ENCODE data around the gene IGF1R. TPM values are rescaled to one million over a fixed set of nuclear protein-coding genes. Genes with fewer than 3 reads are reported as not detected.

The IGF1R gene
- total RNA-seq, 1 donor from 2014 or later, result 53.7 TPM

DNA sequence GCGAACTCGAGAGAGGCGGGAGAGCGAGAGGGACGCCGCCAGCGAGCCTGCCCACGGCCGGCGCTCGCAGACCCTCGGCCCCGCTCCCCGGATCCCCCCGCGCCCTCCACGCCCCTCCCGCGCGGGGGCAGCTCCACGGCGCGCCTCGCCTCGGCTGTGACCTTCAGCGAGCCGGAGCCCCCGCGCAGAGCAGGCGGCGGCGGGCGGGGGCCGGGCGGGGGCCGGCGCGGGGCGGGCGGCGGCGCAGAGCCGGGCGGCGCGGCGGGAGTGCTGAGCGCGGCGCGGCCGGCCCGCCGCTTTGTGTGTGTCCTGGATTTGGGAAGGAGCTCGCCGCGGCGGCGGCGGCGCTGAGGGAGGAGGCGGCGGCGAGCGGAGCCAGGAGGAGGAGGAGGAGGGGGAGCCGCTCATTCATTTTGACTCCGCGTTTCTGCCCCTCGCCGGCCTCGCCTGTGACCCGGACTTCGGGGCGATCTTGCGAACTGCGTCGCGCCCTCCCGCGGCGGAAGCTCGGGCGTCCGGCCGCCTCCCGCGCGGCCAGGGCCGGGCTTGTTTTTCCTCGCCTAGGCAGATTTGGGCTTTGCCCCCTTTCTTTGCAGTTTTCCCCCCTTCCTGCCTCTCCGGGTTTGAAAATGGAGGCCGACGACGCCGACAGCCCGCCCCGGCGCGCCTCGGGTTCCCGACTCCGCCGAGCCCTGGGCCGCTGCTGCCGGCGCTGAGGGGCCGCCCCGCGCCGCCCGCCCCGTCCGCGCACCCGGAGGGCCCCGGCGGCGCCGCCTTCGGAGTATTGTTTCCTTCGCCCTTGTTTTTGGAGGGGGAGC, 524 bp downstream of the IGF1R start:
- peak; percentile 67 for DNase-seq (ENCODE audit: low spot score)

DNA sequence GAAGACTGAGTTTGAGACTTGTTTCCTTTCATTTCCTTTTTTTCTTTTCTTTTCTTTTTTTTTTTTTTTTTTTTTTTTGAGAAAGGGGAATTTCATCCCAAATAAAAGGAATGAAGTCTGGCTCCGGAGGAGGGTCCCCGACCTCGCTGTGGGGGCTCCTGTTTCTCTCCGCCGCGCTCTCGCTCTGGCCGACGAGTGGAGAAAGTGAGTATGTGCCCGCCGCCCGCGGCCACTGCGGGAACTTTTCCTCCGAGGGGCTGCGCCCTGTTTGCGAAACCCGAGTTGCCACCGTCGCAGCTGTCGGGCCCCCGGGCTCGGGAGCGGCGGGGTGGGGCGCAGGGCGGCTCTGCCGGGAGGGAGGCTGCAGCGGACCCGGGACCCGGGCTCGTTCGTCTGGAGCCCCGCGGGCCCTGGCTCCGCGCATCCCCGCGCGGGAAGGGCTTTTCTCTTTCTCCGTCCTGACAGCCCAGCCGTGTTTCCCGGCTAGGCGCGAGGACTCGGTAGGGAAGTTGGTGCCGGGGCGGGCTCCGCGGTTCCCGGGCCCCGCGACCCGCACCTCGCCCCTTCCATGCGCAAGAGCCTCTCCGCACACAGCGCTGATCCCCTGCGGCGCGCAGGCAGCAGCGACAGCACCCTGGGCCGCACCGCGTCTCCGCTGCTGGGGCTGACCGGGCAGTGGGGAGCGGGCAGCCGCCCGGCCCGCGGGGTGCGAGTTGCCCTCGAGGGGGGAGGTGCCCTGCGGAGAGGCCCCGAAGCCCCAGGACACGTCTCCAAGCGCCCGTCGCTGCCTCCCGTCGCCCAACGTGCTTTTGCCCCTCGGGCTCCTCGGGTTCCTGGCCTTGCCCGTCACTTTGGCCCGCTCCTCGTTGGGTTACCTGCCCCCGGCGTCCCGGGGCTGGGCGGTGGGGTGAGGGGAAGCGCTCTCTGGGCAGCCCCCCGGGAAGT, 1.4 kb downstream of the IGF1R start:
- DNase-seq (ENCODE audit: low spot score), result peak; percentile 28

DNA sequence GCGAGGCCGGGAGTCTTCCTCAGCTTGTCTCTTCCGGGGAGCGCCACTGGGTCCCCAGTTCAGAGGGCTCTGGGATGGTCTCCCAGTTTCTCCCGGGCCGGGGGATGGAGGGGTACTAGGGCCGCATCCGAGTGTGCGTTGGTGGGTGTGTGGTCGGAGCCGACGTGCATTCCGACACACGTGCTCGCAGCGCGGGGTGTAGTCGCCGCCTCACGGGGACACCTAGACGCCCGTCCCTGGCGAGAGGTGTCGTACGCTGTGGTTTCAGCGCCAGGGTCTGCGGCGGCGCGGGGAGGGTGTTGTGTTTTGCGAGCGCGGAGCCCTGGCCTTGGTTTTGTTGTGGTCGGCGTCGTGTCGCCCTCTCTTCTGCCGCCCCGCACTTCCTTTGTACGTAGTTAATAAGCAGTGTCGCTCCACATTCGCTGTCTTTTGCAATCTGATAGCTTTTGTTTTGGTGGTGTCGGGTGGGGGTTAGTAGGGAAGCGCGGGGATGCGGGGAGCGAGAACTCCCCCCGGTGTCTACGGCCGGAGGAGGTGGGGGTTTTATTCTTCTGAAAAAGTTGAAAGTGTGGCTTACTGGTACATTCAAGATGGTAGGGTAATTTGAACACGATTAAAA, 2.2 kb downstream of the IGF1R start:
- peak; percentile 20 for DNase-seq (ENCODE audit: low spot score)

DNA sequence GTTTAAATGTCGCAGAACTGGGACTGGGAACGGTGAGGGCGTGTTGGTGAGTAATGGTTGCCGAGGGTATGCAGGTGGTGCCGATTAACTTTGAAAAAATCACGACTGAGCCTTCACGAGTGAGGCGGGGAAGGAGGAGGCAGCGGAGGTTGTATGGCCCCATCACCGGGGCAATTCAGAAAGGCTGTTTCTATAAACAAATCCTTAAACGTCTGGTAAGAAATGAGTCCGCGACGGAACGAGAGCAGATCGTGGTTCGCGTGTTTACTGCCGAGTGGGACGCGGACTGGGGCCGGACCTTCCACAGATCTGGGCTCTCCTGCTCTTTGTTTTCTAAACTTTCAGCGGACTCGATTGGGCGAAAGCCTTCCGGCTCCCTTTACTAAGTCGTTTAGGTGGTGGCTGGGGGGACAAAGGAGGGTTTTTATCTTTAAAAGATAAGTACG, 2.7 kb downstream of the IGF1R start:
- peak; percentile 44 for DNase-seq (ENCODE audit: low spot score)

DNA sequence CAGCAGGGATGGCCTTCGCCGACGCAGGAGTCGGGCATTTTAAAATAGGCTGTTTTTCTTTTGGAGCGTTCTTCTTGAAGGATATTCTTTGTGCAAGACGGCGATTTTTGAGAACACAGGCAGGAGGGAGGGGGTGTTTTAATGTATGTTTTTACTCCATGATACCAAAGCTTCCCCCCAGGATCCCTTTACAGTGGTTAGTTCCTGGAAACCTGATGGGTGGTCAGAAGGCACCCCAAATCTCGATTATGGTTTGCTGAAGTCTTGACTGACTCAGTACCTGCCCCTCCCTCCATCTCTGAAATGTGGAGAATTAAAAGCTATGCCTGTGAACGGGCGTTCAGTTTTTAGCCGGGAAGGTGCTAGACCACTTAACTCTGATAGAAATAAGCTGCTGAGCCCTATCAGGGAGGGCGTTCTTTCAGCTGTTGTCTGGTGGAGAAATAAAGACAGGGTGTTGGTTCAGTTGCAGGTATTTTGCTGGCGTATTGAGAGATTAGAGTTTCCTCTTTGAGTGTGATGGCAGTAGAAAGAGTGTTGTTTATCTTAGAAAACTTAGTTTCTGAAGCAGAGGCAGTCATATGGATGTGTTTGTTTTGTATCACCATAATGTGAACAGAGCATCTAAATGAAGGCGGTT, 3.4 kb downstream of the IGF1R start:
- peak; percentile 46 for DNase-seq (ENCODE audit: low spot score)

DNA sequence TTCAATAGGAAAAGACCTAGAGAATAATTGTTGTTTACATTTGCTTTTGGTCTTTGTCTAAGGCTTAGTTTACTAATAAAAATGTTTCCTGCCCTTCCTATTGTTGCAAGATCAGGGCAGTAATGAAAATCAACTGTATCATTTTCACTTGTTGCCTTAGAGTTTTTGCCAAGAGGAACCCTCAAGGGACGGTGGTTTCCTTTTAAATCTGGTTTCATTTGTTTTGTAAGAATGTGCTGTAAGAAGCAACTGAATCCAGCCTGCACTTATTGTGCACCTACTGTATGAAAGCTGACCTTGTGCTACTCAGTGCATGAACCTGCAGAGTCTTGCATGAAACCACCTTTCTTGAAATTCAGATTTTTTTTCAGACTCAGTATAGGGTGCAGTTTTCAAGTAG, 5.3 kb downstream of the IGF1R start:
- no peak for DNase-seq (ENCODE audit: low spot score)

DNA sequence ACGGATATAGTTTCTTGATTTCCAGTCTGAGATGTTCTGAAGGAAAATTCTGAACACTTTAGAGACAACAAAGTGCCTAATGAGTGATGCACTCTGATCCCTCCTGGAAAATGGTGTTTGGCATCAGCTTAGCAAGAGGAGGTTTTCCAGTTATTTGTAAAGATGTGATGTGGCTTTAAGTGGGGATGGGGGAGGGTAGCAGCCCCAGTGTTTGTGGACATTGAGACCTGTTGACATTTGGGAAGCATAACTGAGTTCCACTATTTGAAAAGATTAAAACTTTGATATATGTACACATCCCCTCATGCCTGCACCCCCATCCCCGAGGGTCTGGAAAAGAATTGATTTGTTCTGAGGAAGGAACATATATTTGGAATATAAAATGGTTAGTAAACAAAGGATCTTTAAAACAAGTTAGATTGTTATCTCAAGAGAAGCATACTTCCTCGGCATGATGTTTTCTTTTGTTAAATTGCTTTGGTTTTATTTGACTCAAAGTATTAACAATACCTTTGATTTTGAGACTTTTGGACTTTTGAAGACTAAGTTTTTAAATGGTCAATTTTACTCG, 6.5 kb downstream of the IGF1R start:
- DNase-seq (ENCODE audit: low spot score), result no peak

DNA sequence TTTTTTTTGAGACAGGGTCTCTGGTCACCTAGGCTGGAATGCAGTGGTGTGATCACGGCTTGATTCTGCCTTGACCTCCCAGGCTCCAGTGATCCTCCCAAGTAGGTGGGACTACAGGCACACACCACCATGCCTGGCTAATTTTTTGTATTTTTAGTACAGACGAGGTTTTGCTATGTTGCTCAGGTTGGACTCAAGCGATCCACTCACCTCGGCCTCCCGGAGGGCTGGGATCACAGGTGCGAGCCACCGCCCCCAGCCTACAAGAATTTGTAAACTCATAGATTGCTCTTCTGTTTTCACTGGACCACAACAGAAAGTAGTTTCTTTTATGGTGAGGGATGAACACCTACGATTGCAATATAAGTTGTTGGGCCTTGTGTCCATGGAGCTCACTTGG, 7.4 kb downstream of the IGF1R start:
- no peak for DNase-seq (ENCODE audit: low spot score)

DNA sequence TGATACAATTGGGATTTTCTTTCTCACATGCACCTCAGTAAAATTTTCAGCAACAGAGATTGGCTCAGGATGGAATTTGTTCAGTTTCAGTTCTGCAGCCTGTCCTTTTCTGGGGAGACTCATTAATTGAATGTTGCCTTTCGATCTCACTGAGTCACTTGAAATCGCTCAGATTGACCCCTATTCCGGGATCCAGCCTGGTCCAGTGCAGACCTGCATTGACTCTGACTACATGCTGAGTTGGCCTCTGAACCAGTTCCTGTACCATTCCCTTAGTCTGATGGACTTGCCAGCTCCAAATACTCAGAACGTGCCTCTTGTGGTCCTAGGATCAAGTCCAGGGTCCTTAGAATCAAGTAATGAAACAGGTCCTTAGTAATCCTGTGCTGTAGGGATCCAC, 9.4 kb downstream of the IGF1R start:
- DNase-seq (ENCODE audit: low spot score), result no peak

DNA sequence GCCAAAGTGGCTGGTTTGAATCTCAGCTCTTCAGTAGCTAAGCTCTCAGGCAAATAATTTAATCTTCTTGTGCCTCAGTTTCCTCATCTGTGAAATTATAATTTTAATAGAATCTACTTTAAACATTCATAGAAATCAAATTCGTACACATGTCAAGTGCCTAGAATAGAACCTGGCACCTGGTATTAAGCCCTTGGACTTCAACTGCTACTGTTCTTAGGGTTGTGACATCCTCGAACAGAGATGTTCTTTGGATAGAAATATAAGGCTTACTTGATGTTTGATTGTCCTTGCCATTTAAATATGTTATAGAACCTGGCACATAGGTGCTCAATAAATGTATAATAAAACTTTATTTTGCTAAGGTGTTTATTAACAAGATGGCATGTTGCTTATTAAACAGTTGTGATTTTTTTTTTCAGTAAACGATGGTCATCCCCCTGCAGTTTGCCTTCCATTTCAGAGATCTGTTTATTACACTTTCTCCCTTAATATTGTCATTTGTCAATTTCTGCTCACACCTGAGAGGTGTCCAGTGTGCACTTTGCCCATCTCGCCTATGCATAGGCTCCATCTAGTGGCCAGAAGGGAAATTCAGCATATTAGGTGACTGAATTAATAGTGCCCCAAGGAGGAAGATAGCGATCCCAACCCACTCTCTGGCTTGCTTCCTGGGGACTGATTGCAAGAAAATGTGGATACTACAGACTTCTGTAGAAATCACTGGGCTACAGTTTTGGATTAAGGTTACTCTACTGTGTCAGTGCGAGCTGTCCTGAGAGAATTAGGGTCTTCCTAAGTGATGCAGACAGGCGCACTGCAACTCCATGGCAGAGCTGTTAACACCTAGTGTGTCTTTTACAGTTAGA, 10.7 kb downstream of the IGF1R start:
- peak; percentile 63 for DNase-seq (ENCODE audit: low spot score)

DNA sequence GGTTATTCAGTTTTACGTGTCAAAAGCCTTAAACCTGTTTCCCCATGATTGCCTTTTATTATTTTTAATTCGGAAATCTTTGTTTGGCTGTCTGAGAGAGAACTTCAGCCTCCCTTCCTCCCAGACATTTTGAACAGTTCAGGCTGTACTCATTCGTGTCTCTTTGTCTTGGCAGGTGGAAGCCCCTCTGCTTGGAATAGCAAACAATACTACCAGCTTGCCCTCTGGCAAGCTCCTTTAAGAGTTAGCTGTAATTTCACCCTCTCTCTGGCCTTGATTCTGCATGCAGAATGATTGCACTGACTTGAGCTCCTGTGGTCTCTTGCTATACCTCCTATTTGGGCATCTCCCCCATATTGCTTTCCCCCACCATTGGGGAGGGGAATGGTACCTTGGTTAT, 11.7 kb downstream of the IGF1R start:
- no peak for DNase-seq (ENCODE audit: low spot score)

DNA sequence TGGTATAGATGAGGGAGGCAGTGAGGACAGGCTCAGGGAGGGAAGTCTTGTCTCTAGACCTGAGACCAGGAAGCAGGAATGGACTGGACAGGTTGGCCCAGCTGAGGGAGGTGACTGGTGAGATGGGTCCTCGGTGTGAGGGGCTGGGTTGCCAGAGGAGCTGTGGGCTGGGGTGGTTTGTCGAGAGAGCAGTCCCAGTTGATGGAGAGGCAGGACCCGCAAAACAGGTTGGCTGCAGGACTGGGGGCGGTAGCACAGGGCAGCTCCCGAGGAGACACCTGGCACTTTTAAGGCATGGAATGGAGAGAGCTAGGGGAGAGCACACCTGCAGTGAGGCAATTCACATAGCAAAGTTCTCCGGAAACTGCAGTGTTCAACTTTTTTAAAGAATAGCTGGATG, 14.7 kb downstream of the IGF1R start:
- no peak for DNase-seq (ENCODE audit: low spot score)

DNA sequence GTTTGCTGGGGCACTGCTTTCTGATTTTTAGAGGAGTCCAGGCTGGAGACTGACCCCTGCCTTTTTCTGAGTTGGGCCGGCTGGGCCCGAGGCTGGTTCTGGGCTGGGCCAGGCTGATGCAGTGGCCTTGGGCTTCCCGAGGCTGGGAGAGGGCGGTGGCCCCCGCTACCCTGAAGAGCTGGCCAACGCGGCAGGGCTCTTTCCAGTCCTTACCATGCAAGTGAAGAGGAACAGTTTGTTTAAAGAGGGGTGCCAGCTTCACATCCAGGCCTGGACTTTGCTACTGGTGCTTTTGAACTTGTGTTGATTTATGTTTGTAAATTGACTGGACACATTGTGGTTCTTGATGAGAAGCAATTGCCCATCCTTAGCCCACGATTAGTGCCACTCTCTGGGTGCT, 15.3 kb downstream of the IGF1R start:
- no peak for DNase-seq (ENCODE audit: low spot score)

DNA sequence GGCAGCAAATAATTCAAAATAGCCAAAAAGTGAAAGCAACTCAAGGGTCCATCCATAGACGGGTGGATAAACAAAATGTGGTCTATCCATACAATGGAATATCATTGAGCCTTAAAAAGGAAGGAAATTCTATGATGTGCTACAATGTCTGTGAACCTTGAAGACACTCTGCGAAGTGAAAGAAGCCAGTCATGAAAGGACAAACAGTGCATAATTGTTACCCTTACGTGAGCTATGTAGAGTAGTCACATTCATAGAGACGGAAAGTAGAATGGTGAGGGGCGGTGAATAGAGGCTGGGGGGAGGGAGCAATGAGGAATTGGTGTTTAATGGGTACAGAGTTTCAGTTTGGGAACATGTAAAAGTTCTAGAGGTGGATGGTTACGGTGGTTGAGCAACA, 18.1 kb downstream of the IGF1R start:
- DNase-seq (ENCODE audit: low spot score), result no peak

DNA sequence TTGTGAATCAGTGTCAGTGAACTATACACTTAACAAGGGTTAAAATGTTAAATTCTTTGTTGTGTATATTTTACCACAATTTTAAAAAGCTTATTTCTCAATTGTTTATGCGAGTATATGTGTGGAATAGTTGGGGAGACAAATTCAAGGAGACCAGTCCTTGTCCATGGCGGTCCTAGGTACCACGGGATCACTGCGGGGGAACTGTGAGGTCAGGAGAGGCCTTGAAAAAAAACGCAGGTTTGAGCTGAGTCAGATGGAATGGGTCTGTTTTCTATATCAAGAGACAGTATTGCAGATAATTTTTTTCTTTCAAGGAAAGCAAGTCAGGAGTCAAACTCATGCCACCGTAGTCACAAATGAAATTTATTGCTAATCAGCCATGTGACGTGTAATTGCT, 18.5 kb downstream of the IGF1R start:
- DNase-seq (ENCODE audit: low spot score), result no peak

DNA sequence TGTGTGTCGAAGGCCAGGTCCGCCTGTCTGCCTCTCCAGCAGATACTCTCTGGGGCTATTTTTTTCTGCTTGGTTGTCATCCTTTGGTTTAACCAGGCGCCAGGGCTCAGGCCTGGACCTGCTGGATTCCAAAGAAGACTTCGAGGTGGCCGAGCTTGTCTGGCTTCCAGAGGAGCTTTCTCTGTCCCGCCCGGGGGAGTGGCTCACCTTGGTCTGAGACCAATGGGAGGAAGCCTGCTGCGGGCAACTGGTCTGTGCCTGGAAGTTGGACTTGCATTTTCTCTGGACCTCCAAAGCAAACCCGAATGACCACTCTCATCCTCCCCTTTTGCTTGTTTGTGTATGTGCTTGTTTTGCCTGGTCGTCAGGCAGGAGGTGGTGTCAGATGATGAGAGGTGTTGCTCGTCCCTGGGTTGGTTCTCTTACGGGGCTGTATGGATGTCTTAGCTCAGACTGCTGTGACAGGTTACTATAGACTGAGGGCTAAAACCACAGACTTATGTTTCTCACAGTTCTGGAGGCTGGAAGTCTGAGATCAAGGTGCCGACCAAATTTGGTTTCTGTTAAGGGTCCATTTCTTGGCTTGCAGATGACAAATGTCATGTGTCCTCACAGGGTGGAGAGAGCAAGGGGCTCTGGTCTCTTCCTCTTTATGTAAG, 19.3 kb downstream of the IGF1R start:
- DNase-seq (ENCODE audit: low spot score), result no peak

DNA sequence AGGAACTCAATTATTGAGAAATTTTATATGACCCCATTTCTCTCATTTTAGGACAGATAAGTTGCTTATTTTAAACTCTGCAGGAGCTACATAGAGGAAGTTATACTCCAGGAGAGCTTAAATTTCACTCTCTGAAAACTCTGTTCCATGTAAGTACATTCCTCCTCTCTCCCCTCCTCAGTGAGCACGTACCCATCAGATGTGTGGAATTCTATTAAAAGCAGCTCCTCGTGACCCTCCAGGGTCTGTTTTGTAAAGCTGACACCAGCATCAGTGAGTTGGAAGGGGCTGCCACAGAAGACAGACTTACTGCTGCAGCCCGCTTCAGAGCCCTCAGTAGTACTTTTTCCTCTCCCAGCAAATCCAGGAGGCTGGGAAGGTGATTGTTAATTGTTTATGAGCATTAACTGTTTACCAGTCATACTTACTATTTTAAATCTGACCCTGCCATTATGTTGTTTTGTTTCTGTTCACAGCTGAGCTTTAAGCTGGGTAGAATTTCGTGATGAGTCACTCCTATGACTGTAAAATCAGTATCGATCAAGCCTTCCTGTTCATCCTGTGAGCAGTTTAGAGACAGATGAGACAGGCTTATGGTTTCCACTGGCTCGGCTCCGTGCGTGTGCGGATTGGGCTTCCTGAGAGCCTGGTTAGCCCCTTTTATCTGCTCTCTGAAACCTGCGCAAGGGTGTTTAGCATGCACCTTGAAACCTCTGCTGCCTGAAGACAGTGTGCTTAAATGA, 20.4 kb downstream of the IGF1R start:
- peak; percentile 49 for DNase-seq (ENCODE audit: low spot score)

DNA sequence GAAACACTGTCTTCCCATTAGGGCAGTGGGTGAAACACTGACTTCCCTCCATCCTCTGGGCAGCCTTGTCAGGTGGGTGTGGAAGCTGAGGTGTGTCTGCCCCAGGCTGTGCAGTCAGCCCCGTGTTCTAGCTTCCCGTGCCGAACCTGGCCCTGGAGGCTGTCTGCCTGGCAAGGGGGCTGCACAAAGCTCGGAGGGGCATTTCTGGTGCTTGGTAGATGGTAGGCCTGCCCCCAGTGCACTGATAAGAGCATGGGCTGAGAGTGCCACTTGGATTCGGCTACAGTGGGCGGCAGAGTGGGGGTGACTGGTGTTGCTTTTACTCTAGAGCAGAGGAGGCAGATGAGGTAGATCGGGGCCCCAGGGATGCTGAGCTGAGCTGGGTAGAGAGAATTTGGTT, 21.3 kb downstream of the IGF1R start:
- no peak for DNase-seq (ENCODE audit: low spot score)
